ENCODE data around the gene CEACAM8.
"Not testable (repeated sequence)": the region's sequence is repeated elsewhere in the genome, so short reads cannot be mapped to it uniquely, and the experiment has no call there.

The CEACAM8 gene

GRCh38 chr19:42594617-42595489, at the start of gene CEACAM8:
CEACAM8 (minus strand) TSS chr19:42594924; CDS start chr19:42594828, 96 bp downstream.
- in situ Hi-C loops (cut with MboI; ENCODE audit: low sequenced_read_pairs): no loop called here

GRCh38 chr19:42639324-42640092, 44.8 kb upstream of the CEACAM8 start:
- in situ Hi-C loops (cut with MboI; ENCODE audit: low sequenced_read_pairs): not testable (repeated sequence)

GRCh38 chr19:42635233-42635539, 40.5 kb upstream of the CEACAM8 start:
- in situ Hi-C loops (cut with MboI; ENCODE audit: low sequenced_read_pairs): no loop called here

GRCh38 chr19:42634409-42635232, 39.9 kb upstream of the CEACAM8 start:
- in situ Hi-C loops (cut with MboI; ENCODE audit: low sequenced_read_pairs): no loop called here

- in situ Hi-C loops (cut with MboI; ENCODE audit: low sequenced_read_pairs): no loop called here
Measured at GRCh38 chr19:42629191-42629590, 34.5 kb upstream of the CEACAM8 start.

- in situ Hi-C loops (cut with MboI; ENCODE audit: low sequenced_read_pairs): no loop called here
Measured at GRCh38 chr19:42628411-42629140, 33.9 kb upstream of the CEACAM8 start.

- in situ Hi-C loops (cut with MboI; ENCODE audit: low sequenced_read_pairs): no loop called here
Measured at GRCh38 chr19:42627916-42628315, 33.2 kb upstream of the CEACAM8 start.

GRCh38 chr19:42626181-42626580, 31.5 kb upstream of the CEACAM8 start:
- in situ Hi-C loops (cut with MboI; ENCODE audit: low sequenced_read_pairs): no loop called here

- in situ Hi-C loops (cut with MboI; ENCODE audit: low sequenced_read_pairs): no loop called here
Measured at GRCh38 chr19:42619271-42619670, 24.5 kb upstream of the CEACAM8 start.

GRCh38 chr19:42613666-42614065, 18.9 kb upstream of the CEACAM8 start:
- in situ Hi-C loops (cut with MboI; ENCODE audit: low sequenced_read_pairs): no loop called here

GRCh38 chr19:42610401-42610915, 15.7 kb upstream of the CEACAM8 start:
- in situ Hi-C loops (cut with MboI; ENCODE audit: low sequenced_read_pairs): not testable (repeated sequence)

GRCh38 chr19:42606660-42607351, 12.1 kb upstream of the CEACAM8 start:
- in situ Hi-C loops (cut with MboI; ENCODE audit: low sequenced_read_pairs): no loop called here

GRCh38 chr19:42601811-42602443, 7.2 kb upstream of the CEACAM8 start:
- in situ Hi-C loops (cut with MboI; ENCODE audit: low sequenced_read_pairs): no loop called here

GRCh38 chr19:42596391-42597072, 1.8 kb upstream of the CEACAM8 start:
- in situ Hi-C loops (cut with MboI; ENCODE audit: low sequenced_read_pairs): no loop called here

- in situ Hi-C loops (cut with MboI; ENCODE audit: low sequenced_read_pairs): no loop called here
Measured at GRCh38 chr19:42595550-42596172, 937 bp upstream of the CEACAM8 start.

GRCh38 chr19:42589792-42590191, 4.9 kb downstream of the CEACAM8 start:
- in situ Hi-C loops (cut with MboI; ENCODE audit: low sequenced_read_pairs): no loop called here

GRCh38 chr19:42584466-42584865, 10.3 kb downstream of the CEACAM8 start:
- in situ Hi-C loops (cut with MboI; ENCODE audit: low sequenced_read_pairs): no loop called here

- in situ Hi-C loops (cut with MboI; ENCODE audit: low sequenced_read_pairs): no loop called here
Measured at GRCh38 chr19:42577016-42577415, 17.7 kb downstream of the CEACAM8 start.

Data from HL-60/S4 (cell line).